NT2/D1 (cell line): ENCODE results near the gene SPATA9.

Source experiments
- SUZ12 ChIP-seq: IDR thresholded peaks from 2 replicates; pipeline ENCODE4 v1.6.1; 2011; ENCODE audit not compliant: insufficient read length, insufficient read depth; ENCODE audit errors: extremely low read depth
- ZNF274 ChIP-seq: IDR thresholded peaks from 2 replicates; pipeline ENCODE4 v1.6.1; 2011; ENCODE audit warnings: mild to moderate bottlenecking, low read depth, low read length

GRCh38 chr5:95667678-95668077, 15.1 kb downstream of the SPATA9 start:
- TF ChIP-seq ZNF274 (no peak), SUZ12 (no peak)
